NB4 (cell line): ENCODE data around the gene MAP3K5.

ENCODE experiments used
- DNase-seq: peaks from one replicate; pipeline ENCODE4 v3.0.0; 2010; ENCODE audit warnings: low read depth
- H3K4me3 ChIP-seq: one replicate; pipeline ENCODE4 v1.5.1; 2011; ENCODE audit warnings: mild to moderate bottlenecking, low read depth, low read length, moderate library complexity
- CTCF ChIP-seq: IDR thresholded peaks from one replicate; pipeline ENCODE4 v1.5.1; 2012; ENCODE audit warnings: low read depth, low read length
- MAX ChIP-seq: IDR thresholded peaks from 2 replicates; pipeline ENCODE4 v1.6.1; 2011; ENCODE audit warnings: low read depth, low read length
- MYC ChIP-seq: IDR thresholded peaks from 2 replicates; pipeline ENCODE4 v1.6.1; 2011; ENCODE audit warnings: low read depth, low read length
- POLR2A ChIP-seq: IDR thresholded peaks from 2 replicates; pipeline ENCODE4 v1.6.1; 2011; ENCODE audit warnings: mild to moderate bottlenecking; ENCODE audit not compliant: insufficient read length; ENCODE audit errors: extremely low read depth

Gene MAP3K5

GRCh38 chr6:136739071-136739470, 53.2 kb downstream of the MAP3K5 start:
- no peak overlapping the region for H3K4me3 ChIP-seq
- TF ChIP-seq POLR2A (no peak), CTCF (no peak), MAX (no peak), MYC (no peak)
- DNase-seq: no peak

GRCh38 chr6:136738692-136739057, 53.6 kb downstream of the MAP3K5 start:
- no peak for DNase-seq
- H3K4me3 ChIP-seq: no peak overlapping the region
- TF ChIP-seq CTCF (no peak), POLR2A (no peak), MYC (no peak), MAX (no peak)

GRCh38 chr6:136737871-136738691, 54.2 kb downstream of the MAP3K5 start:
- H3K4me3 ChIP-seq: no peak overlapping the region
- DNase-seq: no peak
- TF ChIP-seq POLR2A: no peak

- TF ChIP-seq MAX (no peak), CTCF (no peak), MYC (no peak), POLR2A (no peak)
- DNase-seq: no peak
- no peak overlapping the region for H3K4me3 ChIP-seq
Observed at GRCh38 chr6:136737374-136737844, 54.9 kb downstream of the MAP3K5 start.

- DNase-seq: no peak
- H3K4me3 ChIP-seq: no peak overlapping the region
- TF ChIP-seq MYC: no peak
- no peak for TF ChIP-seq MAX
- TF ChIP-seq CTCF: no peak
- TF ChIP-seq POLR2A: no peak
Observed at GRCh38 chr6:136736281-136736960, 55.9 kb downstream of the MAP3K5 start.

GRCh38 chr6:136734977-136735376, 57.3 kb downstream of the MAP3K5 start:
- TF ChIP-seq MYC: no peak
- TF ChIP-seq MAX: no peak
- no peak for TF ChIP-seq POLR2A
- TF ChIP-seq CTCF: no peak
- H3K4me3 ChIP-seq: no peak overlapping the region
- DNase-seq: no peak
